ENCODE results near the gene LOXL3. TPM values are rescaled to one million over a fixed set of nuclear protein-coding genes. Genes with fewer than 3 reads are reported as not detected.

The LOXL3 gene
- total RNA-seq, 4 donors from 2014 or later: 1.6 to 4.1 (median 3.0) TPM

DNA sequence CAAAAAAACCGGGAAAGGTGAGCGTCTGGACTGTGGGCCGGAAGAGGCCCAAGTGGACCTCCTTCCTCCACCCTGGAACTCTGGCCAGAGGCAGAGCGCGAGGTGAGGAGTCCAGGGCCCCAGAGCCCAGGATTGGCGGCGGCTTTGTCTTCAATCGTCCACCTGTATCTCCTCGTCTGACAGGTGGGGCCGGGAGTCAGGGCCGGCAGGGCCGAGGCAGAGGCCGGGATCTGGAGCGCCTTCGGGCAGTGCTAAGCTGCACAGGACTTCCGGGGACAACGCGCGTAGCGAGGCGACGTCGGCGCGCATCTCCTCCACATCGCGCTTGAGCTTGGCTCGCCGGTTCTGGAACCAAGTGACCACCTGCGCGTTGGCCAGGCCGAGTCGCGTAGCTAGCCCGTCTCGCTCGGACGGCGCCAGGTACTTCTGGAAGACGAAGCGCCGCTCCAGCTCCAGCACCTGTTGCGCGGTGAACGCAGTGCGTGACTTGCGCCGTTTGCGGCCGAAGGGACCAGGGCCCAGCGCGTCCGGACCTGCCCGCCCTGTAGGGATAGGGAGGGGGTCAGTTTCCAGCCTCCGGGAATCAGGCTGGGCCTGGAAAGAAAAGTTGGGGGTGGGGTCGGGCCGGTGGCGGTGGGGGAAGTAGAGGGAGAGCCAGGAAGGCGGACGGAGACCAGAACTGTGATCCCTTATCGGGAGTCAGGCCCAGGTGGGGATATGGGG is 55.8 kb downstream of the LOXL3 start:
- 0 to 8% methylated on average over 1 to 32 of the region's 61 CpGs for WGBS, 2 donors (ENCODE audit: low coverage in 1 of 2)
- H3K27me3 ChIP-seq: peaks cover 42% of the 10 kb centered on the region
- peak overlapping the region in 3 of 4 donors; percentile 11 to 50 (median 40) for H3K4me3 ChIP-seq
- in situ Hi-C loops (cut with MboI; ENCODE audit: low pct_ligation_motif_present in 1 of 4, low pct_unique_long_range_greater_than_20kb in 1 of 4, low sequenced_read_pairs in 3 of 4) (loop anchor here in 2 of 4 donors (25.0 kb wide), 1 partner anchor 89 kb away; no protein-coding TSS in a partner anchor), intact Hi-C loops (cut with DNase I; ENCODE audit: low total_unique reads) (no loop called here)
- H3K36me3 ChIP-seq: peaks cover 0 to 5% (median 1%) of the 10 kb centered on the region in 4 donors
- DNase-seq: peak; percentile 36
- H3K27ac ChIP-seq: peak overlapping the region in 1 of 4 donors; percentile 8
- TF ChIP-seq POLR2AphosphoS5 (IDR thresholded peaks at IDR 0.05) (peak in 2 of 3 donors; percentile 44 to 66), POLR2A (IDR thresholded peaks at IDR 0.05) (peak; percentile 36), EP300 (IDR thresholded peaks at IDR 0.05; ENCODE audit: low read depth) (no peak)
- TF ChIP-seq, protein P1, sequence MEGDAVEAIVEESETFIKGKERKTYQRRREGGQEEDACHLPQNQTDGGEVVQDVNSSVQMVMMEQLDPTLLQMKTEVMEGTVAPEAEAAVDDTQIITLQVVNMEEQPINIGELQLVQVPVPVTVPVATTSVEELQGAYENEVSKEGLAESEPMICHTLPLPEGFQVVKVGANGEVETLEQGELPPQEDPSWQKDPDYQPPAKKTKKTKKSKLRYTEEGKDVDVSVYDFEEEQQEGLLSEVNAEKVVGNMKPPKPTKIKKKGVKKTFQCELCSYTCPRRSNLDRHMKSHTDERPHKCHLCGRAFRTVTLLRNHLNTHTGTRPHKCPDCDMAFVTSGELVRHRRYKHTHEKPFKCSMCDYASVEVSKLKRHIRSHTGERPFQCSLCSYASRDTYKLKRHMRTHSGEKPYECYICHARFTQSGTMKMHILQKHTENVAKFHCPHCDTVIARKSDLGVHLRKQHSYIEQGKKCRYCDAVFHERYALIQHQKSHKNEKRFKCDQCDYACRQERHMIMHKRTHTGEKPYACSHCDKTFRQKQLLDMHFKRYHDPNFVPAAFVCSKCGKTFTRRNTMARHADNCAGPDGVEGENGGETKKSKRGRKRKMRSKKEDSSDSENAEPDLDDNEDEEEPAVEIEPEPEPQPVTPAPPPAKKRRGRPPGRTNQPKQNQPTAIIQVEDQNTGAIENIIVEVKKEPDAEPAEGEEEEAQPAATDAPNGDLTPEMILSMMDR (IDR thresholded peaks at IDR 0.05): no peak
- peaks cover 19 to 38% (median 32%) of the 10 kb centered on the region in 4 donors for H3K4me1 ChIP-seq
- H3K9me3 ChIP-seq: no peaks in the 10 kb centered on the region

DNA sequence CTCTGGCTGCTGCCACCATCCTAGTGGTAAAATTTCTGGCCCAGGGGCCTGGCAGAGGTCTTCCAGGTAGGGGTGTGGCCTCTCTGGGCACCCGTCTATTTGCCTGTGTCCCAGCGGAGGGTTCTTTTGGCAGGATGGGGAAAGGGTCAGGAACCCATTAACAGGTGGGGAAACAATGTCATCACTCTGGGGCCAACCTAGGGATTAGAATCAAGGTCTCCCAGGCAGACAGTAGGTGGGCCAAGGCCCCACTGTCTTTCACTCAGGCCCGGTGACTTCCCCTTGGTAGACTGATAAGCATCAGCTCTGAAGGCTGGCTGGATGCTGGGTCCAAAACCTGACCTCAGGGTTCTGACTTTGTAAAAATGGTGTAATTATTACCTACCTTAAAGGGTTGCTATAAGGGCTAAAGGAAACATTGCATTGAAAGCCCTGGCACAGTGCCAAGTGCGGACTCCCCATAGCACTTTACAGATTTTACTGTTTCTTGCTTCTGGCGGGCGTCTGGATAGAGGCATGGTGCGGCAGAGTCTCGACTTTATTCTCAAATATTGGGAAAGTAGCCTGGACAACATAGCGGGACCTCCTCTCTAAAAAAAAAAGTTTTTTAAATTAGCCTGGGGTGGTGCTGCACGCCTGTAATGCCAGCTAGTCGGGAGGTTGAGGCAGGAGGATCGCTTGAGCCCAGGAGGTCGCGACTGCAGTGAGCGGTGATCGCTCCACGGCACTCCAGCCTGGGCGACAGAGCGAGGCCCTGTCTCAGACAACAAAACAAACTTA is 56.6 kb downstream of the LOXL3 start:
- H3K9me3 ChIP-seq: no peaks in the 10 kb centered on the region
- peaks cover 0 to 10% (median 5%) of the 10 kb centered on the region in 4 donors for H3K36me3 ChIP-seq
- DNase-seq: no peak
- H3K4me3 ChIP-seq: peak overlapping the region in 1 of 4 donors; percentile 50
- peaks cover 19 to 36% (median 32%) of the 10 kb centered on the region in 4 donors for H3K4me1 ChIP-seq
- peak overlapping the region in 1 of 4 donors; percentile 8 for H3K27ac ChIP-seq
- intact Hi-C loops (cut with DNase I; ENCODE audit: low total_unique reads) (no loop called here), in situ Hi-C loops (cut with MboI; ENCODE audit: low pct_ligation_motif_present in 1 of 4, low pct_unique_long_range_greater_than_20kb in 1 of 4, low sequenced_read_pairs in 3 of 4) (loop anchor here in 2 of 4 donors (25.0 kb wide), 1 partner anchor 90 kb away; no protein-coding TSS in a partner anchor)
- peaks cover 42% of the 10 kb centered on the region for H3K27me3 ChIP-seq
- 40 to 79% methylated on average over 3 to 19 of the region's 19 CpGs for WGBS, 2 donors (ENCODE audit: low coverage in 1 of 2)
- TF ChIP-seq POLR2AphosphoS5 (IDR thresholded peaks at IDR 0.05) (no peak), POLR2A (IDR thresholded peaks at IDR 0.05) (no peak), EP300 (IDR thresholded peaks at IDR 0.05; ENCODE audit: low read depth) (no peak)
- TF ChIP-seq, protein P1 (IDR thresholded peaks at IDR 0.05): no peak

DNA sequence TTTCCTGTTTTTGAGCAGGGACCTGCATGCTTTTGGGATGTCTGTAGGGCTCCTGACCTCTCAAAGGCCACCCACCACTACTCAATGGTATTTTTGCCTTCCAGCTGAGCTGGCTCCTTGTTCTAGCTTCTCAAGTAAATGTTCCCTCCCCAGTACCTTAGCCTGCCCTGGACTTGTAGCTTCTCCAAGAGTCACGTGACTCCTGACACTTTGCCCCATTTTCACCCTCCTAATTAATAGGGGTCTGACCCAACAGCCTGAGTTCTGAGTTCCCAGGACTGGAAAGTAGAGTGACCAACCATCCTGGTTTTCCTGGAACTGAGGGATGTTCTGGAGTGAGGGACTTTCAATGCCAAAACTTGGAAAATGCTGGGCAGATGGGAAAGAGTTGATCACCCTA is 58.3 kb downstream of the LOXL3 start:
- Histone ChIP-seq H3K27me3 (peaks cover 31% of the 10 kb centered on the region), H3K9me3 (no peaks in the 10 kb centered on the region), H3K36me3 (peaks cover 0 to 28% (median 15%) of the 10 kb centered on the region in 4 donors), H3K27ac (no peak overlapping the region), H3K4me3 (no peak overlapping the region), H3K4me1 (peaks cover 19 to 31% (median 29%) of the 10 kb centered on the region in 4 donors)
- 89 to 100% methylated on average over 1 of the region's 1 CpG for whole genome bisulfite sequencing, 2 donors (ENCODE audit: low coverage in 1 of 2)
- in situ Hi-C loops (cut with MboI; ENCODE audit: low pct_ligation_motif_present in 1 of 4, low pct_unique_long_range_greater_than_20kb in 1 of 4, low sequenced_read_pairs in 3 of 4) (loop anchor here in 2 of 4 donors (25.0 kb wide), 1 partner anchor 92 kb away; no protein-coding TSS in a partner anchor), intact Hi-C loops (cut with DNase I; ENCODE audit: low total_unique reads) (no loop called here)
- TF ChIP-seq, protein P1 (IDR thresholded peaks at IDR 0.05): no peak
- TF ChIP-seq EP300 (IDR thresholded peaks at IDR 0.05; ENCODE audit: low read depth): no peak
- no peak for TF ChIP-seq POLR2AphosphoS5 (IDR thresholded peaks at IDR 0.05)
- TF ChIP-seq POLR2A (IDR thresholded peaks at IDR 0.05): no peak
- no peak for DNase-seq

DNA sequence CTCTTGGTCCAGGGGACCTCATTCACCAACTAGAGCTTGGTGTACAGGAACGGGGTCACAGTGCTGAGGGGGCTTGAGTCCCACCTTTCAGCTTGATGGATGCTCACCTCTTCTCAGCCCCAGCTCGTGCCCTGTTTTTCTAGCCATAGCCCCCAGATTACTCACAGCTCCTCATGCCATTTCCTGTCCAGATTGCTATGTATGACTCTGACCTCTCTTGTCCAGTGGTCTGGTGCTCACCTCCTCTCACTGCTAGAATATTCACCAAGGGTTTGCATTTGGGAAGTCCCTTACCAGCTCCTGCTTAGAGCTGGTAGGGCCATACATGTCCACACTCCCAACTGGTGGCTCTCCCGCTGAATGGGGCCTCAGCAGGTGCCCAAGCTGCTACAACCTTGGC is 60.2 kb downstream of the LOXL3 start:
- no peaks in the 10 kb centered on the region for H3K9me3 ChIP-seq
- H3K27me3 ChIP-seq: peaks cover 13% of the 10 kb centered on the region
- H3K4me1 ChIP-seq: peaks cover 6 to 15% (median 13%) of the 10 kb centered on the region in 4 donors
- peaks cover 0 to 31% (median 16%) of the 10 kb centered on the region in 4 donors for H3K36me3 ChIP-seq
- WGBS, 2 donors (ENCODE audit: low coverage in 1 of 2): 90 to 100% methylated on average over 1 to 3 of the region's 3 CpGs
- DNase-seq: no peak
- no peak overlapping the region for H3K4me3 ChIP-seq
- intact Hi-C loops (cut with DNase I; ENCODE audit: low total_unique reads): no loop called here
- no peak overlapping the region for H3K27ac ChIP-seq
- in situ Hi-C loops (cut with MboI; ENCODE audit: low pct_ligation_motif_present in 1 of 4, low pct_unique_long_range_greater_than_20kb in 1 of 4, low sequenced_read_pairs in 3 of 4): loop anchor here in 2 of 4 donors (25.0 kb wide), 1 partner anchor 94 kb away; no protein-coding TSS in a partner anchor
- TF ChIP-seq EP300 (IDR thresholded peaks at IDR 0.05; ENCODE audit: low read depth) (no peak), POLR2A (IDR thresholded peaks at IDR 0.05) (no peak), POLR2AphosphoS5 (IDR thresholded peaks at IDR 0.05) (no peak)
- TF ChIP-seq, protein P1 (IDR thresholded peaks at IDR 0.05): no peak
